HG02763 (cell line): ENCODE data around the gene CDC45.
A peak's percentile ranks its signal among the peaks of the same experiment; 100 is the strongest.

ENCODE experiments used
- ATAC-seq: cut with Tn5 transposase; IDR thresholded peaks from one replicate; pipeline ENCODE4 v1.9.1; 2021; ENCODE audit warnings: mild to moderate bottlenecking, moderate library complexity; ENCODE audit not compliant: unreplicated experiment

The CDC45 gene

GRCh38 chr22:19448076-19448607 is 31.6 kb upstream of the CDC45 start:
- ATAC-seq, result peak; percentile 19

- no peak for ATAC-seq
Measured at GRCh38 chr22:19448739-19449421, 30.8 kb upstream of the CDC45 start.

- no peak for ATAC-seq
Measured at GRCh38 chr22:19449422-19449767, 30.3 kb upstream of the CDC45 start.

GRCh38 chr22:19450363-19451175 is 29.2 kb upstream of the CDC45 start:
- no peak for ATAC-seq

- no peak for ATAC-seq
Measured at GRCh38 chr22:19451570-19451969, 28.1 kb upstream of the CDC45 start.

- no peak for ATAC-seq
Measured at GRCh38 chr22:19453718-19454117, 26.0 kb upstream of the CDC45 start.

GRCh38 chr22:19454156-19454555 is 25.6 kb upstream of the CDC45 start:
- ATAC-seq, result no peak

- no peak for ATAC-seq
Measured at GRCh38 chr22:19455033-19455432, 24.7 kb upstream of the CDC45 start.

- no peak for ATAC-seq
Measured at GRCh38 chr22:19455585-19456370, 23.9 kb upstream of the CDC45 start.

GRCh38 chr22:19456541-19456940 is 23.2 kb upstream of the CDC45 start:
- no peak for ATAC-seq

- ATAC-seq, result no peak
Measured at GRCh38 chr22:19457828-19458428, 21.8 kb upstream of the CDC45 start.

- ATAC-seq, result no peak
Measured at GRCh38 chr22:19460036-19460435, 19.7 kb upstream of the CDC45 start.

- ATAC-seq, result no peak
Measured at GRCh38 chr22:19461506-19461905, 18.2 kb upstream of the CDC45 start.

GRCh38 chr22:19463008-19463407 is 16.7 kb upstream of the CDC45 start:
- no peak for ATAC-seq

- no peak for ATAC-seq
Measured at GRCh38 chr22:19463491-19464469, 15.9 kb upstream of the CDC45 start.

GRCh38 chr22:19464546-19464945 is 15.2 kb upstream of the CDC45 start:
- no peak for ATAC-seq

- no peak for ATAC-seq
Measured at GRCh38 chr22:19464975-19465374, 14.7 kb upstream of the CDC45 start.

- ATAC-seq, result no peak
Measured at GRCh38 chr22:19466126-19466716, 13.5 kb upstream of the CDC45 start.
